Measurements from ENCODE around the gene MAGI3. TPM values are rescaled to one million over a fixed set of nuclear protein-coding genes. Genes with fewer than 3 reads are reported as not detected.

MAGI3 gene
- 7.6 and 12.7 TPM in 2 replicates for total RNA-seq (2014; rRNA removed; shearing (Covaris generic))

GRCh38 chr1:113389953-113390834 lies at the start of gene MAGI3:
Gene MAGI3, plus strand, starts transcription at chr1:113390515. Its CDS starts 519 bp downstream, at chr1:113391034.
- DNase-seq (ENCODE audit: low read depth): peak; percentile 98

GRCh38 chr1:113353580-113353979 lies 36.7 kb upstream of the MAGI3 start:
- peak; percentile 60 for DNase-seq (ENCODE audit: low read depth)

GRCh38 chr1:113363935-113364334 lies 26.4 kb upstream of the MAGI3 start:
- no peak for DNase-seq (ENCODE audit: low read depth)

- no peak for DNase-seq (ENCODE audit: low read depth)
Observed at GRCh38 chr1:113369040-113369439, 21.3 kb upstream of the MAGI3 start.

GRCh38 chr1:113369699-113370098 lies 20.6 kb upstream of the MAGI3 start:
- no peak for DNase-seq (ENCODE audit: low read depth)

- DNase-seq (ENCODE audit: low read depth): no peak
Observed at GRCh38 chr1:113370868-113371267, 19.4 kb upstream of the MAGI3 start.

GRCh38 chr1:113372546-113372945 lies 17.8 kb upstream of the MAGI3 start:
- no peak for DNase-seq (ENCODE audit: low read depth)

GRCh38 chr1:113373644-113374043 lies 16.7 kb upstream of the MAGI3 start:
- no peak for DNase-seq (ENCODE audit: low read depth)

- no peak for DNase-seq (ENCODE audit: low read depth)
Observed at GRCh38 chr1:113375878-113376277, 14.4 kb upstream of the MAGI3 start.

GRCh38 chr1:113380075-113380474 lies 10.2 kb upstream of the MAGI3 start:
- DNase-seq (ENCODE audit: low read depth): no peak

- DNase-seq (ENCODE audit: low read depth): no peak
Observed at GRCh38 chr1:113388017-113388620, 2.2 kb upstream of the MAGI3 start.

- DNase-seq (ENCODE audit: low read depth): peak; percentile 90
Observed at GRCh38 chr1:113388621-113389358, 1.5 kb upstream of the MAGI3 start.

- peak; percentile 32 for DNase-seq (ENCODE audit: low read depth)
Observed at GRCh38 chr1:113389359-113389952, 859 bp upstream of the MAGI3 start.

GRCh38 chr1:113390871-113391648 lies 745 bp downstream of the MAGI3 start:
- peak; percentile 48 for DNase-seq (ENCODE audit: low read depth)

- DNase-seq (ENCODE audit: low read depth): peak; percentile 38
Observed at GRCh38 chr1:113391649-113392271, 1.4 kb downstream of the MAGI3 start.

- DNase-seq (ENCODE audit: low read depth): no peak
Observed at GRCh38 chr1:113392541-113393128, 2.3 kb downstream of the MAGI3 start.

GRCh38 chr1:113394043-113394862 lies 3.9 kb downstream of the MAGI3 start:
- no peak for DNase-seq (ENCODE audit: low read depth)

GRCh38 chr1:113394863-113395259 lies 4.5 kb downstream of the MAGI3 start:
- DNase-seq (ENCODE audit: low read depth): no peak

GRCh38 chr1:113396102-113396501 lies 5.8 kb downstream of the MAGI3 start:
- DNase-seq (ENCODE audit: low read depth): no peak

Data from M059J (cell line).